ENCODE measurements around the gene WNT3.

WNT3 gene

DNA sequence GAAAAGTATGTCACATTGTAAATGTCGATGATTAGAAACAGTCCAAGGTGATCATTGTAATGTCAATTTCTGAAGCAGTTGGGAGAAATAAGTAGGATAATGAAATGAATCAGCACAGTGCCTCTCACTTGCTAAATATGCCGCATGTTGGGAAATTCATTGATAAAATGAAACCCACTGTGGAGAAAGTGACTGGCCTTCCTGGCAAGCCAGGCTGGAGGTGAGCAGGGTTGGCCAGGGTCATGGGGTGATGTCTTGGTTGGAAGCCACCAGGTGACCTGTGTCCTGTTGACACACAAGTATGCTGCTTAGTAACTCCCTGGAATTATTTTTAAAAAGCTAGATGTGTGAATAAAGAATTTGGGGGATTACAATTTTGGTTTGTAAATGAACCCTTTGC lies 18.0 kb upstream of the WNT3 start:
- DNase-seq (ENCODE audit: low spot score), result no peak

DNA sequence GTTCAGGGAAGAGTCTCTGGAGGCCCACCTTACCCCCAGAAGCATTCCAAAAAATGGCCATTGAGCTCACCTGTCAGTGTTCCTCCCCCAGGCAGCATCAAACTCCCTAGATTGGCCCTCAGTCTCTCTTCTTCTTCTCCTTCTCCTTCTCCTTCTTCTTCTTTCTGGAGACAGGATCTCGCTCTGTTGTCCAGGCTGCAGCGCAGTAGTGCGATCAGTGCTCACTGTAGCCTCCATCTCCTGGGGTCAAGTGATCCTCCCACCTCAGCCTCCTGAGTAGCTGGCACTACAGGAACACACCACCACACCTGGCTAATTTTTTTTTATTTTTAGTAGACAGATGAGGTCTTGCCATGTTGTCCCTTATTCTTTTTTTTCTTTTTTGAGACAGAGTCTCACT lies 16.4 kb upstream of the WNT3 start:
- no peak for DNase-seq (ENCODE audit: low spot score)

DNA sequence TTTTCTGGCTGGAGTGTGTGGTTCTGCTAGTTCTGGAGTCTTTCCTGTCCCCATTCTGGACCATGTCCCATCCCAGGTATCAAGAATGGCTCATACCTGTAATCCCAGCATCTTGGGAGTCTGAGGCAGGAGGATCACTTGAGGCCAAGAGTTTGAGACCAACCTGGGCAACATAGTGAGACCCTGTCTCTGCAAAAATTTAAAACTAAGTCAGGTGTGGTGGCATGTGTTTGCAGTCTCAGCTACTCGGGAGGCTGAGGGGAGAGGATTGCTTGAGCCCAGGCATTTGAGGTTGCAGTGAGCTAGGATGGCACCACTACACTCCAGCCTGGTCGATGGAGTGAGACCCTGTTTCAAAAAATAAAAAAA lies 15.3 kb upstream of the WNT3 start:
- DNase-seq (ENCODE audit: low spot score), result no peak

DNA sequence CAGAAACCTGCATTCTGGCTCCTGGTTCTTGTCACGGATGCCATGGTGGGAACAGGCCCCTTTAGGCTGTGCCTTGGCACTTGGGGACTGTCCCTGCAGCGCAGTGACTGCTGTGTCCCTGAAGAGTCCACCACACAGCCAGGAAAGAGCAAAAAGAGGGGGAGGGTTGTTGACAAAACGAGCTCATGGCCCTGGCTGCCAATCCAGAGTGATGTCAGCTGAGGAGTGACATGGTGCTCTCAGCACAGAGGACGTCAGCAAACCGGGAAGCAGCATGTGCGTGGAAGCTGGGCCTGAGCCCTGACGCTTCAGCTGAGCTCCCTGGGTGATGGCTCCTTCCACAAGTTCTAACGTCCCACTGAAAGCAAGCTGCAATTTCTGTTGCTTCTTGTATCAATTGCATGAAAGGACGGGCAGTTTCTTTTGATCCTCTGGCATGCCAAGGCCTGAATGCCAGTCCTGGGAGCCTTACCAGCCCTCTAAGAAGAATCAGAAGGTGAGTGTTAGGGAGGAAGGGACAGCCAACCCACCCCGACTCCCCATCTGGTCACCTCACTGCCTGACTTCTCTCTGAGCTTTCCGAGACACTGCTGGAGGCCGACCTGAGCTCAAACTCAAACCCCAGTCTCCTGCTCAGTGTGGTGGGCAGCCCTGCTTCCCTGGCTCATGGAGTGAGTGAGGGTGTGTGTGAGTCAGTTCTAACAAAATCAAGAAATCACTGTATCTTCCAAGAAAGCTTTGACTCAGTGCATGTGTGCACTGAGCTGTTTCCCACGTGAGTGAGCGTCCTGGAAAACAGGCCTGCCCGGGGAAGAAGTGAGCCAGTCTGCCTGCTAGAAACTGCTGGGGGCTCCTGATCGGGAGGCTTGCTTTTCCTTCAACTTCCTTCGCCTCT lies 14.7 kb upstream of the WNT3 start:
- DNase-seq (ENCODE audit: low spot score), result peak; percentile 22

DNA sequence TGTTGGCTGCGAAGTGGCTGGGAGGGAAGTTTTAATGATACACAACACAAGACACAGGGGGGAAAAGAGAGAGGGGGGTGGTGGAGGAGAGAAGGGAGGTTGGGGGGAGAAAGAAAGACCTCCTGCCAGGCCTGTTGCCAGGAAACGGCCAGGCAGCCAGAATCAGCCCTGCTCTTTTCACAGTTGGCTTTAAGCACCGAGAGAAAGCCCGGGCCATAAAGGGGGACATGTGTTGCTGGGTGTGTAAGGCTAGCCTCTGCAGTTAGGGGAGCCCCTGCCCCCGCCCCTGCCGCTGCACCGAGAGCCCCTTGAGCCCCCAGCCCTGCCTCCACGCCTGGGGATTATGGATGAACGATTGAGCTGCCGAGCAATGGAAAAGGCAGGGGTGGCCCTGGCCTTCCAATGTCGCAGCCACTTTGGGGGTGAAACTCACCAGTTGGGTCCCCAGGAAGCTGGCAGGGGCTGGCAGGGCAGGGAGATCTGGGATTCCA lies 13.9 kb upstream of the WNT3 start:
- no peak for DNase-seq (ENCODE audit: low spot score)

DNA sequence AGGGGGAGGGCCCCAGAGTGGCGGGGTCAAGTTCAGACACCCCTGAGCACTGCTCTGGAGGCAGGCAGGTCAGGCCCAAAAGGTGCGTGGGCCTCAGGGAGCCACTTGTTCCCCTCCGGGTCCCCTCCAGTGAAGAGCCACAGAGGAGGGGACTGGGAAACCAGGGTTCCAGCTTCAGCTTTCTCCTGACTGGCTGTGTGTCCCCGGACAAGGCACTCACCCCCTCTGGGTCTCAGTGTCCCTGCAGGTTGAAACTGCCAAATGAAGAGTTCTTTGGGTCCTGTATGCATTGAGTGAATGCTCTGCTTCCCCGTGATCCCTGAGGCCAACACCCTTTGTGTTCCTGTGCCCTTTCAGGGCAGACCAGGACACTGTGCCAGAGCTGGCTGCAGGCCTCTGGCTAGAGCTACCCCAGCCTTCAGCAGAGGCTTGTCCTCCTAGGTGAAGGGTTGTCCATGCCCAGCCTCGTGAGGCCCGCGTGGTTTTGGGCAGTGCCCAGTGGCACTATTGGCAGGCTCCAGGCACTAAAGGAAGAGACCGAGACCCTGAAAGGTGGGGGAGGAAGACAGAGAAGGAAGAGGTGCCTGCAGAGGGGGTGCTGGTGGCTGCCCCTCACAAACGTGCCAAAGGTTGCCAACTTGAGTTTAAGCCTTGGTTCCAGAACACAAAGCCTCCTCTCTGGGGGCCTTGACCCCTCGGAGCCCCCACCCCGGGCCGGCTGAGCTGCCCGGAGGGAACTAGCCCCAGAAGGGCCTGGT lies 13.3 kb upstream of the WNT3 start:
- DNase-seq (ENCODE audit: low spot score), result no peak

DNA sequence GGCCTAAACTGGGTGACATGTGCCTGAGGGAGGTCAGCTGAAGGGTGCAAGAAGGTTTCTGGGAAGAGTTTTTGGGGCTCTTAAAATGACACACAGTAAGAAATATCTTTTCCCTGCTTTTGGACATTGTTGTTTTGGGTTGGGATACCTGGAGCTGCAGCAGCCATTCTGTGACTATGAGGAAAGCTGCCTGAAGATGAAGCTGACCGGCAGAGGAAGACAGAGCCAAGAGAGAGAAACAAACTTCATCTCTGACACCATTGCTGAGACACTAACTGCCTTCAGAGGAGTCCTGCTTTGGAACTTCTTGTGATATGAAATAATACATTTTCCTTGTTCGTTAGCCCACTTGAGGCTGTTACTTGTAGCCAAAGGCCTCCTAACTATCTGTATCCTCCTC lies 8.8 kb upstream of the WNT3 start:
- DNase-seq (ENCODE audit: low spot score), result no peak

DNA sequence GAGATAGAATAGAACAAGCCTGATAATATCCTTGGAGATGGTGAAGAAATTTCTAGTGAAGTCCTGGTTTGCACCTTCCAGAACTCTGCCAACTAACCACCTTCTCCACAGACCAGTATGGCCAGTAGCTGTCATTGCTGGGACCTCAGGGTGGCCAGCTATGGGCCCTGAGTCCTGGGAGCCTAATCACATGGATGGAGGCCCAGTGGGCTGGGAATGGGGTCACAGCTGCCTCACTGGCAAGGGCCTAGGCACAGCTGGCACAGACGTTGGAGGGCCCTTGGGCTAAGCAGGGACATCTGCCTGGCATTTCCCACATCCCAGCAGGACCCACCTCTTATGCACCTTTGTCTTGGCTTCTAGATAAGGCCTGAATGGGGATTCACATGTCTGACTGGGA lies 7.6 kb upstream of the WNT3 start:
- no peak for DNase-seq (ENCODE audit: low spot score)

DNA sequence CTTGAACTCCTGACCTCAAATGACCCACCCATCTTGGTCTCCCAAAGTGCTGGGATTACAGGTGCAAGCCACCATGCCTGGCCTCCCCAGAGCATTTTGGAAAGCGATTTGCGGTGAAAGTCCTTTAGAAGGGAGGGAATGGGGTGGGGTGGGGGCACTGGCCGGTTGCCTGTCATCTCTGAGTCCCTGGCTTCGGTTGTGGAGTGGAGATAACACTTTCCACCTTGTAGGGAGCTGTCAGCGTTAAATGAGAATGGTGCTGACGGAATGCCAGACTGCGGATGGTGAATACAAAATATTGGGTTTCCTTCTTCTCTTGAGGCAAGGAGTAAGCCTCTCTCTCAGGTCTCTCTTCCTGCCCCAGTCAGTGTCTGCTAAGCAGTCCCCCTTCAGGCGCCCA lies 5.2 kb upstream of the WNT3 start:
- DNase-seq (ENCODE audit: low spot score), result no peak

DNA sequence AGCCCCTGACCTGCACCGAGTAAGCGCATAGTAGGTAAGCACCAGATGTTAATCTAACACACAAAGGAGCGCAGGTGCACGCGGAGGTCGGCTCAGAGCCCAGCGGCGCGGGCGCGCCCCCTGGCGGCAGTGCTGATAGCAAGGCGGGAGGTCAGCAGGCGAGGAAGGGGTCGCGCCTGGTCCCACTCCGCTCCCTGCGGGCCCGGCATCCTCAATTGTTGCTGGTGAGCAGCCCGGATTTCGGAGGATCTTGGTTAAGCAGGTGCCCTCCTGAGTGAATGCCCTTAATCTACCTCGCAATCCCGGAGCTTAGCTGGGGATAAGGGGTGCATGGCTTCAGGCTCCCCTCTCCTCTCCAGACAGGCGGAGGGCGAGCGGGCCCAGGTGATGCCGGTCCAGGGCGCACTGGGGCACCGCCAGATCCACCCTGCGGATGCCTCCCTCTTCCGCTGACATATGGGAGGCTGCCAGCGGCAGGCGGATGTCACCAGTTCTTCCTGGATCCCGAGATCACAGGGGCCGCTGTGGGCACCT lies 4.0 kb upstream of the WNT3 start:
- DNase-seq (ENCODE audit: low spot score), result no peak

DNA sequence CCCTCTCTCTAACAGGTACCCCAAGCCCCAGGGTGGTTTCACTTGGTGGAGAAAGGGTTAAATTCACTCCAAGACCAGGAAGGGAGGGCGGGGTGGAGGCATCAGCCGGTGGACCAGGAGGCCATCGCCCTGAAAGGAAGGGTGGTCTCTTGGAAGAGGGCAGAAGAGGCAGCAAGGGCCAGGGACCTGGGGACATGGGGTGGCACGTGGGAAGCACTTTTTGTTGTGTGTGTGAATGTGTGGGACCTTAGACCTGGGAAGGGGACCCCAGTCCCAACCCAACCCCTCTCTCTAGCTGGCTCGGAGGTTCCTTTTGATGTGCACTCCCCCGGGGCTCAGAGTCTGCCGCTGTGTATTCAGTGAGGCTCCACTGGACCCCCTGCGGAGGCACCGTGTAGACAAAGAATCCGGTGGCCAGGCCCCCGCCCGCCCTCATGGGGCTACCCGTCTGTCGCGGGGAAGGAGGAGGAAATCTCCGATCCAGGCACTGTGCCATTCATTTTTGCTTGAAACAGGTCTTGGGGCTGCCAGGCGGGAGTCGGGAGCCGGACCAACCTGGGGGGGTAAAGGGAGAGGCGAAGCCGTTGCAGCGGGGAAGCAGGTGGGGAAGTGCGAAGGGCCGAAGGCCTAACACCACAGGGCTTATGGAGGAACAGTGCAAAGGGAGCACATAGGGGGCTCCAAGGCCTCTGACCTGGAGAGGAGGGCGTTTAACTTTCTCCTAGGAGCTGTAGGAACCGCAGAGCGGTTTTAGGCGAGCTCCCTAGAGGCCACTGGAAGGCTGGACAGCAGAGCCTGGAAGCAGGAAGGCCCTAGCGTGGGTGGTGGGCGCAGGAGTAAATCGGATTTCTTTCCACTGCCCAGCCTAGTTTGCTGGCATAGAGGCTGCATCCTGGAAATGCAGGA lies 3.2 kb upstream of the WNT3 start:
- no peak for DNase-seq (ENCODE audit: low spot score)

DNA sequence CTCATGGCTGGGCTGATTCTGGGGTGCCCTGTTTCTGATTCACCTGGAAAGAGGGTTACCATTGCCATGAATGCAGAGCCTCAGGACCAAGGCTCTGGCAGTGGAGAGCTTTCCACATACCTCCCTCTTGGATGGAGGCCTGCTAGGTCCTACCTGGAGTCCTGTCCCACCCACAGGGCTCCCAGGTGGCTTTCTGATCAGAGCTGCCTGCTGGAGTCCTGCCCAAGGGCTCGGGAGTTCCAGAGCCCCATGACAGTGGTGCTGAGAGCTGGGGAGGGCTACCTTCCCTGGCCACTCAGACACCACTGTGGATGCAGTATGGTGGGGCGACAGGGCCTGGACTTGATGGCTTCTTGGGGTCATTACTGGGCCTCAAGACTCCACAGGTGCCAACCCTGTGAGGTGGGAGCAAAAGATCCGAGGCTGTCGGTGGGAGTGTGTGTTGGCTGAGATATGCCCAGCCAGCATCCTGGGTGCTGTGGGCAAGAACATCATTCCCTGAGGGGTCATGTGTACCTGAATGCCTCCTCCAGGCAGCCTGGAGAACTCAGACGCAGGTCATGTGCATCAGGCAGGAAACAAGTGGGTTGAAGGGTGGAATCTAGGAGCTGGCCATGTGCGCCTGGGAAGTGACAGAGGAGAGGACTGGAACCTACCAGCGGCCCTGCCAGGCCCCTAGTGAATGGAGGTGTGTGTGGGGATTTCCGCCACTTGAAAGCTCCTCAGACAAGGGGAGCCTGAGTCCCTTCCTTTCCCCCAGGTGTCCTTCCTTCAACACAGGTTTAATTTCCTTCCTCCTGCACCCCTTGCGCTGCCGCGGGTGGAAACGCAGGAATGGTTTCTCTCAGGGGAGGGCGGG lies 2.3 kb upstream of the WNT3 start:
- DNase-seq (ENCODE audit: low spot score), result no peak

DNA sequence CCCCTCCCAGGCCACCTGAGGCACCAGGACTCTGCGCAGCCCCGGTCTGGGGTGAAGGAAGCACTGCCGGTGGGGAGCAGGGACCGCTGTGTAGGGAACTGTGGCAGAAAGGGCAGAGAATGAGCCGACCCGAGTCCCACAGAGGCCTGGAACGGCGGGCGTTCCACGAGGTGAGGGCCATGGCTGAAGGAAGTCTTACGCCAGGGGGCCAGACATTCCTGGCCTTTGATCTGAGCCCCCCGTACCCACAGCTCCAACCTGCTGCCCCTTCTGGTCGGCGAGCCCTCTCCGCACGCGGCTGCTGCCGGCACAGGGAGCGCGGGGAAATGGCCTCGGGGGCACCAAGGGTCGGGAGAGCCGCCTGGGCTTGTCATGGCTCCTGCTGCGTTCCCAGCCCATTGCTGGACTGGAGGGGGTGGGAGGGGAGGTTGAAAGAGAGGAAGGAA lies 1.4 kb upstream of the WNT3 start:
- no peak for DNase-seq (ENCODE audit: low spot score)

DNA sequence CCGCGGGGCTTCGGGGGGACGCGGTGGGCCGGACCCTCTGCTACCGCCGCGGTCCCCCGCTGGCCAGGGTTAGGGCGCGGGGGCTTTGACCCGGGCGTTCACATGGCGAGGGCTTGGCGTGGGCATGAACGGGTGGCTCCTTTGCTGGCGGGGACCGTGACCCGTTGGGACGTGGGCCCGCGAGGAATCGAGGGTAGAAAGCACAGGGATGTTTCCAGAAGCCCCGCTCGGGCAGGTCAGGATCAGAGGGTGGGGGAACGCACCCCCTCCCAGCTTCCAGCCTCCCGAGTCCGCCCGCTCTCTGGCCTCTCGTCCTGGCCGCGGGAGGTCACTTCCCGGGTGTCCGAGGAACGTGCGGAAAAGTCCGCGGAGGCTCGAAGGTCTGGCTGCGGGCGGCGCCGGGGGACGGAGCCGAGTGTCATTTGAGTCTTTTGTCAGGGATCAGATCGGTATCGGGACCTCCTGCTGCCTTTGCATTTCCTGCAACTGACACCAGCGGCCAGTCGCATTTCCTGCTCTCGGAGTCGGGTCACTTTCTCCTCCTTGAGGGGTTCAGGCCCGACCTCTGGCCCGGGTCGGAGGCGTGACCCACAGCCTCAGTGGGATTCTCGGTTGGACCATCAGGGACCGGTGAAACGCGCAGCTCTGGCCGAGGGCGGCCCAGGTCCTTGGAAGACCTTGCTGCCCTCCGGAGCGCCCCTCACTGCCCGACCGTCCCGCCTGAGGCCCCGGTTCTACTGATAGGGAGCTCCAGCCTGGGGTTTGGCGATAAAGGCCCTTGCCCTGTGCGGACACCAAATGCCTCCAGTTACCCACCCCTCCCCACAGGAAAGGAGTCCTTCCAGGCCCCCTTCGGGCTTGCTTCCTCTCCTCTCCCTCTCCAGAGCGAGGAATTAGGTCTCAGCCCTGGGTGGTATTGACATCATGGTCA lies 702 bp upstream of the WNT3 start:
- DNase-seq (ENCODE audit: low spot score), result no peak

DNA sequence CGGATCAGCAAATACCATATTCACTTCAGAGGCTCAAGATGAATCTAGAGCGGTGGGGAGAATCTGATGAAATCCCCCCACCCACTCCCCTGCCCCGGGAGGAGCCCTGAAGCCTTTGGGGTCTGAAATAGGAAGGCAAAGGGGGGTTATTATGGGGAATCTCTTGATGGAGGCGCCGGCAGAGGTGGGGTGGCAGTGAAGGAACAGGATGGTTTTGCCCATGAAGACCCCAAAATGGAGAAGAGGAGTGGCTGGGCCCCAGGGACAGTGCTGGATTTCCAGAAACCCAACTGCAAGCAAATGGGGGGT lies 637 bp downstream of the WNT3 start:
- no peak for DNase-seq (ENCODE audit: low spot score)

DNA sequence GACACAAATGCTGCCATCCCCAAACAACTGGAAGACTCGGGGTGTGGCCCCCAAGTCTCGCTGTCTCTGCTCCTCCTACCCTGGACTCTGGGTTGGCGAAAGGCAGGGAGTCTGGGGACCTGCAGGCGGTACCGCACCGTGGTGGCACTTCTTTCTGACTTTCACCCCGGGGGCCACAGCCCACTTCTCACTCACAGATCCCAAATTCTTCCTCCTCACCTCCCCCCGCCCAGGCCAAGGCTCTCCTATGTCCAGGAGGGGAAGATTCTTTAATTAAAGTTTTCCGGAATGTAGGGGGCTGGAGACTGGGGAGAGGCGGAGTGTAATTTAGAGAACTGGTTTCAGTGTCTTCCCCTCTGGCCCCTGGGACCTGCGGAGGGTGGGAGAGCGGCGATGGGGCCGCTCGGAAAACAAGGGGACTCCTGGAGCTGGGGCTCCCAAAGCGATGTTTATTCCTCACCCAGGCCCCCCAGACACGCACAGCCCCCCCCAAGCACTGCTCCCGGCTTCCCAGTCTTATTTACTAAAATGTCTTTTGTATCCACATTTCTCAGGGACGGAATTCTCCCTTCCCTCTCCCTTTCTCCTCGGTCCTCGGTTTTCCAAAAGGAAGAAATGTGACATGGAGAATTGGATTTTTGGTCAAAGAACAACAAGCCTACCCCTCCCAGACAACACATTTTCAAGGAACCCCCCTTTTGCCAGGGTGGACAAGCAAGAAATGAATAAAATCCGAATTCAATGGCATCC lies 1.2 kb downstream of the WNT3 start:
- no peak for DNase-seq (ENCODE audit: low spot score)

DNA sequence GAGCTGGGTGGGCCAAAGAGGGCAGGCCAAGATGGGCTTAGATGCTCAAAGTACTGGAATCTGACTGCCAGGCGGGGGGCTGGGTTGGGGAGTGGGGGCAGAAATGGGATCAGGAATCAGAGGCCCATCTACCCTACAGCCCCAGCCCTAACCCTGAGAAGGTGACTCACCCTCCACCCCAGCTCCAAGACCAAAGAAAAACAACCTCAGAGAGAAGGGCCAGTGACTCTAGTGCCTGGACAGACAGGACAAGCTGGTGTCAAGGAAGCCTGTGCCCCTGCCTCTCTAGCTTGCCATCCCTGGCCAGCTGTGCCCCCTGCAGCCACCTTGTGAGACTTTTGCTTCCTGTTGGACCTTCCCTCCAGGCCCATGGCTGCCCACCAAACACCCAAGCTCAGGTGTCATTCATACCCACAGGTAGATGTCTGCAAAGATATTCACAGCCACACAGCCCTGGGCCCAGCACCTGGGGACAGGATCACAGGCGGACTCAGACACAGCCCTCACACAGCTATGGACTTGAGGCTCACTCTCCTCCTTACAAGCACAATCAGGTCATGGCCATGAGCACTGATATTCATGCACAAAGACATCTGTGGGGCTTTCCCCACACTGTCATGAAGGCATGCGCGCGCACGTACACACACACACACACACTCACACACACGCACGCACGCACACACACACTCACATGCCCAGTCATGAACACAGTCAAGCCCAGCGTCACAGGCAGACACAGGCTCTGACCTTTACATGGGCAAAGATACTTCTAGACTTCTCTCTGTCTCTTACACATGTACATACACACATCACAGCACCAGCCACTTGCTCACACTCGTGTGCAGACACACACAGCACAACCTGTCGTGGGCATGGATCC lies 2.8 kb downstream of the WNT3 start:
- DNase-seq (ENCODE audit: low spot score), result no peak

DNA sequence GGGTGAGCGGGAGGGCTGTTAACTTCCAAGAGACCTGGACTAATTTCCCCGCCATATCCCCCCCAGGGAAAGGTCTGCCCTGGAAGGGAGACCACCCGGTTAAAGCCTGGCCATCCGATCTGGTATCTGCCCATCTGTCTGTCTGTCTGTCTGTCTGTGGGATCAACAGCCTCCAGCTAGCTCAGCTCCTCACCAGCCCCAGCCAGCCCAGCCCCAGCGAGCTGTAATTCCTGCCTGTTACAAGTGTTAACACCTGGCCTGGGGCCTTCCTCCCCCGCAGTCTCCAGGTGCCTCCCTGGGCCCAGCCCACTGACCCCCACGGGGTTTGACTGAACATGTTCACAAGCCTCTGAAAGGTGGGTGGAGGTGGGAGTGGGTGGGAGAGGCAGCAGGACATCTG lies 4.0 kb downstream of the WNT3 start:
- no peak for DNase-seq (ENCODE audit: low spot score)
